SH-SY5Y (cell line): ENCODE measurements around the gene BTBD6.

Experiments
- GATA2 ChIP-seq: IDR thresholded peaks from 2 replicates; pipeline ENCODE4 v1.6.1; 2011; ENCODE audit warnings: mild to moderate bottlenecking, low read depth, low read length
- GATA3 ChIP-seq: IDR thresholded peaks from 2 replicates; pipeline ENCODE4 v1.6.1; 2011; ENCODE audit warnings: low read depth, mild to moderate bottlenecking, low read length, moderate library complexity

The BTBD6 gene

DNA sequence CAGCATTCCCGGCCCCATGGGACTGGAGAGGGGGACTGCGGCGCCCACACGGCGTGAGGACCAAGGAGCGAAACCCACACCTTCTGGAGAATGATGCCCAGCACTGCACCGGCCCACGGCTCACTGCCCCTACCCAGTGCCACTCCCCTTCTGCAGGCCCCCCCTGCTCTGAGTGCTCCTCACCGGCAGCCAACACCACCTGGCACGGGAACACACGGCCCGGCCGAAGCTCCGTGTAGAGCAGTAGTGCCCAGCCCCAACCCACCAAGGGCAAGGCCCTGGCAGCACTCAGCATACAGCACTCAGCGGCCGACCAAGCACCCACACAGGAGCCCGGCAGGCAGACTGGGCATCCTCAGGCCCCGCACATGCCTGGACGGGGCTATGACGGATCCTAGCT lies 13.4 kb downstream of the BTBD6 start:
- TF ChIP-seq GATA2 (no peak), GATA3 (no peak)

DNA sequence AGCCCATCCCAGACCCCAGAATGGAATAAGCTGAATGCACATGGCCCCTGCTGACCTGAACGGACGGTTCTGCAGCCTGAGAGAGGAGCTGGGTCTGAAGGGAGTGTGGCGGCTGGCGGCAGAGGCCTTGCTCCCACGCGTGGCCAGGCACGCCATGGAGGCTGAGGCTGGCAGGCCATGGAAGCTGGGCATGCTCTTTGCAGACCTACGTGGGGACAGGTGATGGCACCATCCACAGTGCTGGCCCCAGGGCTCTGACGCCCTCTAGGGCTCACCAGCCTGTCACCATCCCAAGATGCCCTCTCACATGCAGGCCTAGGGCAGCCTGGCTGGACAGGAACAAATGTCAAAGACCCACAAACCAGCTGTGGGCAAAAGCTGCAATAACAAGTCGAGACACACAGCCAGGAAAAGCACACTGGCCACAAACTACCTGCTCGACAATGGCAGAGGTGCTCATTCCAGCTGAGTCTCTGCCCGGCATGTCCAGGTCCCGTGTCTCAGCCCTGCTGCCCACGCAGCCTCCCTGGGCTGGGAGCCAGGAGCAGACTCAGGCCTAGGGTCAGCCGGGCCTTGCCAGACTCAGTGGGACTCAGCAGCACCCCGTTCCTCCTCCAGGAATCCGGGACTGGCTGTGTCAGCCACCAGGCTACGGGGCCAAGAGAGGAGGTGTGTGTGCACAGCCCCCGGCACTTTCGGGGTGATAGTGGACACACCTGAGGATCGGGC lies 19.7 kb downstream of the BTBD6 start:
- no peak for TF ChIP-seq GATA2

DNA sequence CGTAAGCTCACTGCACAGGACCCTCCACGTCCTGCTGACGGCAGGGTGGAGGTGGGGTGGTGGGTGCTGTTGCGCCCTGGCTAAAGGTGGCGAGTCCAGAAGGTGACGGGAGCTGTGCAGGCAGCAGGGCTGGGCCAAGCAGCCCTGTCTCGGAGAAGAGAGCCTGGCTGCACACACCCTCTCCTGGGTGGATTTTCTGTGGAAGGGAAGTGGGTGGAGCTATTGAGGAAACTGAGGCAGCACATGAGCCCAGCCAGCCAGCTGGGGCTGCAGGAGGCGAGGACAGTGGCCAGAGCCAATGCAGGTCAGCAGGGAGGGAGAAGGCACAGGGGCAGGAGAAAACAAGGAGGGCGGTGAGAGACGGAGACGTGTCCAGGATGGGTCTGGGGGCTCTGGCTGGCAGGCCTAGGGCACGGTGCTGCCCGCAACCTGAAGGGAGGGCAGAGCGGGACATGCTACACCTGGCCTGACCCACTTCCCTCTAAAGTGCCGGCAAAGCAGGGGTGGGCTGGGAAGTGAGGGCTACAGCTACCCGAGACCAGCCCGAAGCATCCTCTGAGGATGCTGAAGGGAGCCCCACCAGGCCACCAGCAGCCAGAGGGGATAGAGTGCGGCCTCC lies 20.5 kb downstream of the BTBD6 start:
- TF ChIP-seq GATA3: no peak
- no peak for TF ChIP-seq GATA2

DNA sequence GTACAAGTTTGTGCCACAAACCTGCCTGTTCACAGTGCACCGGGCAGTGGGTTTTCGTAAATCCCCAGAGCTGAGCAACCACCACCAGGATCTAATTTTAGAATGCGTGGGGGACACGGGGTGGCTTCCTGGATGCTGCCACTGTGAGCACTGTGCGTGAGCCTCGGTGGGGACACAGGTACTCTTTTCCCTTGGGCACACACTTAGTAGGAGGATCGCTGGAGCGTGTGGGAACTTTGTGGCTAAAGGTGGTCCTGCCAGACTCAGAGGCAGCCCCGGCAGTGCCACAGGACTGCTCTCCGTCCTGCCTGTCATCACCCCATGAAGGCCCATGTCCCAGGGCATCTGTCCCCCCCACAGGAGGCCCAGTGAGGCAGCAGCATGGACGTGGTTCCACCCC lies 21.1 kb downstream of the BTBD6 start:
- TF ChIP-seq GATA3: no peak
- no peak for TF ChIP-seq GATA2

DNA sequence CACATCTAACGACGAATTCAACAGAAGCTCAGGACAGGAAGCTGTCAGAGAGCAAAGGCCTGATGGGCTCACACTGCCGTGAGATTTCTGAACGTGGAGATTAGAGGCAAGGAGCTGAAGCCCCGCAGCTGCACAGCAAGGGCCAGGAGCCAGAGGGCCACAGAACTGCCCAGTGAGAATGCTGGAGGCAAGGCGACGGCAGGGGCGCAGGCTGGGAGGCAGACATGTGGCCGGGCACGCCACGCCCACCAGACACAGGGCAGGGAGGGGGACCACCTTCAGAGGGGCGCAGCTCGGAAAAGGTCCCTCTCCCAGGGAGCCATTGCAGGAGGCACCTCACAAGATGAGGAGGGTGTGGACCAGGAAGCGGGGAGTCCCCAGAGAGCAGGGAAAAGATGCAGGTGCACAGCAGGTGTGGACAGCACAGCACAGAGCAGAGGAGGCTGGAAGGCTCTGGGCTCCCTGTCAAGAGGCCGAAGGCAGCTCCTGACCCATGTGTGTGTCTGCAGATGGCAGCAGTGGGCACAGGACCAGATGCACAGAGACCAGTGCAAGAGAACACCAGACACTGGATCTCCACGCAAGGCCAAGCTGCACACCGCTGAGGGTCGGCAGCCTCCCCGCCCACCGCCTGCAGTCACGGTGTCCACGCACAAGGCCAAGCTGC lies 23.0 kb downstream of the BTBD6 start:
- no peak for TF ChIP-seq GATA2
- TF ChIP-seq GATA3: no peak

DNA sequence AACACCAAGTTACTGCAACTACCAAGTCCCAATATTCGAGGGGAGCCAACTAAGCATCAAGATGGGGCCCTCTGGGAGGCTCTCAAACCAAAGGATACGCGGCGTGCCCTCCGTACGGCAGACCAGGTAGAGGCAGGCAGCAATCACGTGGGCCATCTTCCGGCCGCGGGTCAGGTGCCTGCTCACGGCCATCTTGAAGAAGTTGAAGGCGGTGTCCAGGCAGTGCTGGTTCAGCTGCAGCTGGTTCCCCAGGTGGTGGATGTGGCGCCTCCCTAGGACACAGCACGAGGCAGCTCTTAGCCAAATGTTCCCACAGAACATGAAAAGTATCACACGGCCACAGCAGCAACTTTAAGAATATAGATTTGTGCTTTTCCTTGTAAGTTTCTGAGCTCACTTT lies 24.3 kb downstream of the BTBD6 start:
- no peak for TF ChIP-seq GATA3
- TF ChIP-seq GATA2: no peak

DNA sequence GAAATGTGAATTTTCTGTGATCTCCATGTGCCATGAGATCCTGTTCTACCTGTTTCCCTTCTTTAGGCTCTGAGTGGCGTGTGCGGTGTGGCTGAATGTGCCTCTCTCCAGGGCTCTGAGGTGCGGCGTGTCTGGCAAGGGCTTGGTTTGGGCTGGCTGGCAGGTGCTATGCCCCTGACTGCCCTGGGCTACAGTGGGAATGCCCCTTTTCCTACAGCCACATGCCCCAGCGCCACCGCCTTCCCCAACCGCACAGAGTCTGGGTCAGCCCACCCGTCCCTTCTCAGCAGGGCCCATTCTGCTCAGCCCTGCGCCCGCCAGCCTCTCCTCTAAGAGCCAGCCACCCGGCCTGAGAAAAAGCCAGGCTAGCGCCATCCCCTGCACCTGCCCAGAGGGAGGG lies 24.7 kb downstream of the BTBD6 start:
- no peak for TF ChIP-seq GATA2
- TF ChIP-seq GATA3: no peak

DNA sequence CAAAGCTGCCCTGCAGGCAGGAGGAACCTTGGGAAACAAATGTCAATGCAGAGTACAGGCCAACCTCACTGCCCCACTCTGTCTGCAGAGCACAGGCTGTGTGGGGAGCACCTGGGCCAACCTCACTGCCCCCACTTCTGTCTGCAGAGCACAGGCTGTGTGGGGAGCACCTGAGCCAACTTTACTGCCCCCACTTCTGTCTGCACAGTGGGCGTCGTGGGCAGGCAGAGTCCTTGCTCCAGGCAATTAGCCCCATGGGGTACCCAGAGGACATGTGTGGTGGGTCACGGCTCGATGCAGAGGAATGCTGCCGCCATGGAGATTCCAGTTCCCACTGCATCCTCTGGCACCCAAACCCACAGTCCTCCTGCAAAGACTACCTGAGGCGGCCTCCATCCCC lies 26.3 kb downstream of the BTBD6 start:
- TF ChIP-seq GATA3: no peak
- TF ChIP-seq GATA2: no peak

DNA sequence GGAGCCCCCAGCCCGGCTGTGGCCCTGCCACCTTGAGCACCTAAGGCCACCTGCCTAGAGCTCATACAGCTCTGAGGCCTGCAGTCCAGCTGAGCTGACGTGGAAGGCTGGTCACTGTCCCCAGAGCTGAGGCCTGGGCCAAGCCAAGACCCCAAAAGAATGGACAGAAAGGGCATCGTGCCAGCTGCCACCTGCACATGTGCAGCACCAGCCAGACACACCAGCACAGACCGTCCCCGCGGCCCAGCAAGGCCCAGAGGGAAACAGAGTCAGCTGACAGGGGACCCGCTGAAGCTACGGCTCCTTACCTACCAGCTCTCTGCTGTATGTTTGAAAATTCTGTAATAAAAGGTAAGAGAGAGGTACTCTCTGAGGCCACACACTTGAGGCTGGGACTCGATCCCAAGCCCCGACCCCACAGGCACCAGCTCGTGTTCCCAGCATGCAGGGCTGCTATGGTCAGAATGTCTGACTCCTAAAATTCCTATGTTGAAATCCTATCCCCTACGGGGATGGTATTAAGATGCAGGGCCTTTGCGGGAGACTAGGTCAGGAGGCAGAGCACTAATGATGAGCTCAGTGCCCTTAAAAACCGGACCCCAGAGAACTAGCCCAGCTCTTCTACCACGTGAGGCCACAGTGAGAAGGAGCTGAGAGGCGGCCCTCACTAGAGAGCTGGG lies 27.1 kb downstream of the BTBD6 start:
- TF ChIP-seq GATA3 (no peak), GATA2 (no peak)

DNA sequence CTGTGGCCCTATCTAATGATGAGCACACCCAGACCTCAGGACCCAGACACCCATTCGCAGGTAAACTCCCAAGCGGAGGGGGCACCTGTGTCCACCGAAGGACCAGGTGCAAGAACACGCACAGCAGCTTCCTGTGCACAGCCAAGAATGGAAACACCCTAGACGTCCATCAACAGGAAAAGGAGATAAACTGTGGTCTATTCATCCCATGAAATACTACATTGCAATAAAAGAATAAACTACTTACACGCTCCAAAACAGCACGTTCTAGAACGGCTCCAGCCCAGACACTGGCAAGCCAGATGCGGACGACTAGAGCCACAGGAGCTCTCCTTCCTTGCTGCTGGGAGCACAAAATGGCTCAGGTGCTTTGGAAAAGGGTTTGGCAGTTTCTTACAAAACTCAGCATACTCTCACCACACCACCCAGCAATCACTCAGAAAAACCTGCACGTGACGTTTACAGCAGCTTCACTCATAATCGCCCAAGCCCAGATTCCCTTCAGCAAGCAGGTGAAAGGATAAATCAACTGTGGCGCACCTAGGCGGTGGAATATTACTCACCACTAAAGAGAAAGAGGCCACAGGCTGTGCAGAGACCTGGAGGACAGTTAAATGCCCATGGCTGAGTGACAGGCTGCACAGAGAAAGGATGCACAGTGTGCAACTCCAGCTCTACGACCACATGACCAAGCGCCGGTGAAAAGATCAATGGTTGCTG lies 31.5 kb downstream of the BTBD6 start:
- TF ChIP-seq GATA3 (no peak), GATA2 (no peak)

DNA sequence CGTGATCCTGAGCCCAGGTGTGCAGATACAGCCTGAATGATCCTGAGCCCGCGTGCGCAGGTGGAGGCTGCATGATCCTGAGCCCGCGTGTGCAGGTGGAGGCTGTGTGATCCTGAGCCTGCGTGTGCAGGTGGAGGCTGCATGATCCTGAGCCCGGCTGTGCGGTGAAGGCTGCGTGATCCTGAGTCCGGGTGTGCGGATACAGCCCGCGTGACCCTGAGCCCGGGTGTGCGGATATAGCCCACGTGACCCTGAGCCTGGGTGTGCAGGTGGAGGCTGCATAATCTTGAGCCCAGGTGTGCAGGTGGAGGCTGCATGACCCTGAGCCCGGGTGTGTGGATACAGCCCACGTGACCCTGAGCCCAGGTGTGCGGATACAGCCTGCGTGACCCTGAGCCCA lies 32.2 kb downstream of the BTBD6 start:
- TF ChIP-seq GATA3: no peak

DNA sequence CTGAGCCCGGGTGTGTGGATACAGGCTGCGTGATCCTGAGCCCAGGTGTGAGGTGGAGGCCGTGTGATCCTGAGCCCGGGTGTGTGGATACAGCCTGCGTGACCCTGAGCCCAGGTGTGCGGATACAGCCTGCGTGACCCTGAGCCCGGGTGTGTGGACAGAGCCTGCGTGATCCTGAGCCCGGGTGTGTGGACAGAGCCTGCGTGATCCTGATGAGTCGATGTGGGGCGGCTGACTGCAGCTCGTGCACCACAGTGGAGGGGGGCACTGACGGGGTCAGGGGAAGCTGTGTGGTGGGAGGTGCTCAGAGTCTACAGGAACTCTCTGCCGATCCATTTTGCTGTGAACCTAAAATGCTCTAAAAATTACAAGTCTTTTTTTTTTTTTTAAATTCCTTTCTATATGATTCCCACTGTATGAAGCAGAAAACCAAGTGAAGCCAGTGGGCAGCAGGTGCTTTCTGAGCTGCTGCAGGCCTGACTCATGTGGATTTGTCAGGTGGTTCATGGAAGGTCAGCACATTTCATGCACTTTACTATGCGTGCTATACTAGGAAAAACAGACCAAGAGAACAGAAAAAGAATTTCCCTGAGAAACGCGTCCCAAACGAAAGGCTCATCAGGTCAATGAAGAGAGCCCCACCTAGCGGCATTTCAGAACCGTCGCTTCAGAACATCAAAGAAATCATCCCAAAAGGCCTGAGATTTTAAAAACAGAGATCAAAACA lies 33.2 kb downstream of the BTBD6 start:
- no peak for TF ChIP-seq GATA3

DNA sequence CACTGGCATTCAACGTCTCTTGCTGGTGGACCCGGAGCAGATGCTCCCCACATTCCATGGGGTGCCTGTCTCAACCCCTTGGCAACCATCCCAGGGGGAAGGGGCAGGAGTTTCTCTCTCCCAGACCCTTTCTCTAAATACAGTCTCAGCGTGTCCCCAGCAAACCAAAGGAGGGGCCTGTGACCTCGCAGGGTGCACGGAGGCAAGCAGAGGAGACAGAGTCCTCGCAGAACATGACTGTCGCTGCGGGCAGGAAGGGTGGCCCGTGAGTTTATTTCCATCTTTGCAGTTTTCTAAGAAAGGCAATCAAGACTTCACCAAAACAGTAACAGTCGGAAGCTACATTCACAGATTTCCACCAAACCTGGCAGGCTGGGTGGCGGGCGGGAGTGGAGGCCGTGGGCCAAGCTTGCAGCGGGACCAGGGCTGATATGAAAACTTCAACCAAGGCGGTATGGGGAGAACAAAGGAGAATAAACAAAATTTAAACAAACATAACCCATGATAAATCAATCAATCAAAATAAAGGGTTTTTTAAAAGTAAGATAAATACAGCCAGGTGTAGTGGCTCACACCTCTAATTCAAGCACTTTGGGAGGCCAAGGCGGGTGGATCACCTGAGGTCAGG lies 33.9 kb downstream of the BTBD6 start:
- TF ChIP-seq GATA2 (no peak), GATA3 (no peak)
